Endothelial cell of umbilical vein (primary cell): ENCODE data around the gene IL3RA. TPM values are rescaled to one million over a fixed set of nuclear protein-coding genes. Genes with fewer than 3 reads are reported as not detected.

Experiments used
- BruUV-seq: library from RNA; stranded (reverse); fragments of 400-500 nt; replicated peaks from 2 replicates; lab custom pipeline; 2021; lab: Mats Ljungman, UMichigan
- CTCF ChIA-PET: fragments of 300-600, 350-600 bp; sonication (Branson Sonifier 250); formaldehyde crosslinking; loops from one replicate; lab custom pipeline; 2021; ENCODE audit warnings: antibody characterized with exemption, inconsistent platforms; lab: Charles Lee
- POLR2A ChIA-PET: fragments of 300-600, 350-600 bp; sonication (Branson Sonifier 250); formaldehyde crosslinking; loops from one replicate; lab custom pipeline; 2021; ENCODE audit warnings: antibody characterized with exemption, inconsistent platforms; lab: Charles Lee
- DNase-seq: peaks from one replicate; pipeline ENCODE4 v3.0.0-alpha.2; 2011; ENCODE audit warnings: low read depth, low spot score
- FAIRE-seq: peaks from 2 replicates; lab custom pipeline; 2011; peaks lifted over from hg19 to GRCh38; lab: Jason Lieb, UNC
- H2AFZ ChIP-seq: 2 replicates; pipeline ENCODE4 v1.6.0; 2012; ENCODE audit warnings: low read depth, low read length, control low read depth, inconsistent platforms
- H3K27ac ChIP-seq: 2 replicates; pipeline ENCODE4 v1.5.1; 2011; ENCODE audit warnings: low read depth, mild to moderate bottlenecking, control low read depth, low read length, moderate library complexity; ENCODE audit not compliant: insufficient read depth
- H3K27me3 ChIP-seq, 2 experiments: 2 replicates each; pipeline versions ENCODE4 v1.6.0 to v1.6.1; 2011; ENCODE audit warnings: low read length in 2 of 2, mixed read lengths in 1 of 2; ENCODE audit not compliant: control insufficient read depth in 2 of 2, insufficient read depth in 2 of 2
- H3K36me3 ChIP-seq, 2 experiments: 2 replicates in 1 of 2; 3 replicates in 1 of 2; pipeline ENCODE4 v1.5.1; 2011; ENCODE audit warnings: low read length in 2 of 2, mild to moderate bottlenecking in 1 of 2, moderate library complexity in 1 of 2; ENCODE audit not compliant: control insufficient read depth in 2 of 2, insufficient read depth in 2 of 2; ENCODE audit errors: extremely low read depth in 1 of 2
- H3K4me1 ChIP-seq: 3 replicates; pipeline ENCODE4 v1.5.1; 2011; ENCODE audit warnings: mild to moderate bottlenecking, low read length; ENCODE audit not compliant: control insufficient read depth, insufficient read depth; ENCODE audit errors: extremely low read depth
- H3K4me2 ChIP-seq: 2 replicates; pipeline ENCODE4 v1.6.1; 2011; ENCODE audit warnings: low read length, control low read depth, mixed read lengths; ENCODE audit not compliant: insufficient read depth
- H3K4me3 ChIP-seq, 3 experiments: fragments of 200-600 bp in 1 of 3; sonication (generic), shearing (Covaris generic) in 1 of 3; replicated peaks in 1 of 3; 2 replicates each; pipeline ENCODE4 v1.5.1; 2011 to 2016; ENCODE audit warnings: control low read depth in 3 of 3, low read length in 3 of 3, mild to moderate bottlenecking in 2 of 3, inconsistent platforms in 1 of 3, low read depth in 1 of 3, moderate library complexity in 1 of 3; ENCODE audit not compliant: insufficient read depth in 1 of 3
- H3K79me2 ChIP-seq: 2 replicates; pipeline ENCODE4 v1.6.0; 2012; ENCODE audit warnings: low read length, inconsistent platforms; ENCODE audit not compliant: control insufficient read depth, insufficient read depth
- H3K9ac ChIP-seq: replicated peaks from 2 replicates; pipeline ENCODE3; 2011; ENCODE audit warnings: low read length, control low read depth; ENCODE audit not compliant: insufficient read depth; ENCODE audit errors: extremely low read depth
- H3K9me1 ChIP-seq: replicated peaks from 3 replicates; pipeline ENCODE4 v1.6.0; 2011; ENCODE audit warnings: mild to moderate bottlenecking, low read length; ENCODE audit not compliant: control insufficient read depth, insufficient read depth; ENCODE audit errors: extremely low read depth
- H3K9me3 ChIP-seq: replicated peaks from 2 replicates; pipeline ENCODE4 v1.5.1; 2012; ENCODE audit warnings: low read length, inconsistent platforms; ENCODE audit not compliant: control insufficient read depth, insufficient read depth
- H4K20me1 ChIP-seq: replicated peaks from 2 replicates; pipeline ENCODE3; 2011; ENCODE audit warnings: mild to moderate bottlenecking, low read length; ENCODE audit not compliant: control insufficient read depth, insufficient read depth; ENCODE audit errors: extremely low read depth
- EZH2 ChIP-seq: IDR thresholded peaks from 2 replicates; pipeline ENCODE4 v1.6.1; 2012; ENCODE audit warnings: borderline replicate concordance, low read depth, mild to moderate bottlenecking, moderate library complexity, low read length, inconsistent platforms; ENCODE audit not compliant: severe bottlenecking
- FOS ChIP-seq: IDR thresholded peaks from 2 replicates; pipeline ENCODE4 v1.6.1; 2011; ENCODE audit warnings: mild to moderate bottlenecking, low read length, moderate library complexity, borderline replicate concordance; ENCODE audit not compliant: insufficient read depth
- GATA2 ChIP-seq: IDR thresholded peaks from 2 replicates; pipeline ENCODE4 v1.7.0; 2011; ENCODE audit warnings: low read depth, mild to moderate bottlenecking, moderate library complexity, mixed read lengths, low read length; ENCODE audit not compliant: insufficient read length, insufficient read depth
- JUN ChIP-seq: IDR thresholded peaks from 2 replicates; pipeline ENCODE4 v1.6.1; 2011; ENCODE audit warnings: borderline replicate concordance, low read depth; ENCODE audit not compliant: insufficient read length, insufficient read depth
- MYC ChIP-seq: IDR thresholded peaks from one replicate; pipeline ENCODE4 v1.6.1; 2011; ENCODE audit warnings: mild to moderate bottlenecking, low read depth, low read length
- POLR2A ChIP-seq: IDR thresholded peaks from 2 replicates; pipeline ENCODE4 v1.6.1; 2012; ENCODE audit warnings: low read depth, mild to moderate bottlenecking, control low read depth, low read length
- POLR2AphosphoS5 ChIP-seq: IDR thresholded peaks from 2 replicates; pipeline ENCODE4 v1.6.1; 2012; ENCODE audit warnings: low read depth, mild to moderate bottlenecking, control low read depth, low read length, moderate library complexity; ENCODE audit not compliant: insufficient read depth
- dilution Hi-C: fragments of 300-500 bp; cut with MboI; formaldehyde crosslinking; loops from one replicate; pipeline ENCODE4 v1.15.0; 2019; ENCODE audit warnings: low sequenced_read_pairs; ENCODE audit not compliant: extremely low pct_ligation_motif_present
- intact Hi-C: fragments of 100-400 bp; cut with micrococcal nuclease; formaldehyde crosslinking; loops from one replicate; pipeline ENCODE4 v1.10.0; 2022
- polyA plus RNA-seq, 4 experiments: library from polyadenylated mRNA; depleted of rRNA in 3 of 4; stranded (reverse) in 3 of 4; unstranded in 1 of 4; fragments of >200 nt; gene quantifications; 2 replicates each; pipeline versions ENCODE4 v1.2.1 to v1.2.3, GENCODE V29; 2011 to 2012; ENCODE audit warnings: missing spikeins in 1 of 4
- total RNA-seq: library from RNA; stranded (reverse); gene quantifications from 2 replicates; pipeline ENCODE4 v1.2.3, GENCODE V29; 2021
- TF ChIP-seq, protein P1 (sequence below), 2 donors: IDR thresholded peaks; 1 replicate in 1 of 2; 2 replicates in 1 of 2; pipeline ENCODE4 v1.5.1; 2011; ENCODE audit warnings: low read length in 2 of 2, mild to moderate bottlenecking in 2 of 2, moderate library complexity in 2 of 2, control low read depth in 1 of 2, inconsistent platforms in 1 of 2, low read depth in 1 of 2; ENCODE audit not compliant: insufficient read depth in 1 of 2; ENCODE audit errors: extremely low read depth in 1 of 2
- TF ChIP-seq, protein P2 (sequence below): IDR thresholded peaks from 2 replicates; pipeline ENCODE4 v1.6.1; 2011; ENCODE audit not compliant: insufficient read depth, insufficient read length

Gene IL3RA
- total and polyA plus RNA-seq, 2 donors (not counting 3 experiments of a cell fraction or from before 2014, with no cell fraction given), result 28.9 to 35.1 TPM

DNA sequence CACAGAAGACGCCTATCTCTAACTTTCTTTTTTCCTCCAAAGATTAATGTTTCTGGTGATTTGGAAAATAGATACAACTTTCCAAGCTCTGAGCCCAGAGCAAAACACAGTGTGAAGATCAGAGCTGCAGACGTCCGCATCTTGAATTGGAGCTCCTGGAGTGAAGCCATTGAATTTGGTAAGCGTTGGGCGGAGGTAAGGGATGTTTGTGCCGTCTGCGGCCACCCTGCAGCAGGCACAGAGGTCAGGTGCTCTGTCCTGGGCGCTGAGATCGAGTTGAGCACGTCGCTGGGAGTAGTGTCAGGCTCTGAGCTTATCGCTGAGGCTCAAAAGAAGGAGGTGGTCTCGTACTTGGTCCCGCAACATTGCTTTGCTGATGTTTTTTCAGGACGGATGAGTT is 36.1 kb upstream of the IL3RA start:
- Histone ChIP-seq H2AFZ (no peak overlapping the region), H3K9me3 (no peaks in the 10 kb centered on the region)

More for the DNA sequence above, 36.1 kb upstream of the IL3RA start:
- DNase-seq (no peak), FAIRE-seq (no peak)
- dilution Hi-C loops, result no loop called here
- H3K9me1 ChIP-seq, result no peaks in the 10 kb centered on the region
- BruUV-seq, result no TSS peak
- no peak overlapping the region for H3K9ac ChIP-seq
- intact Hi-C loops, result no loop called here
- no peaks in the 10 kb centered on the region for H3K4me1 ChIP-seq
- POLR2A ChIA-PET, result no interaction called here
- no peaks in the 10 kb centered on the region for H4K20me1 ChIP-seq
- CTCF ChIA-PET, result no interaction called here
- no peaks in the 10 kb centered on the region for H3K79me2 ChIP-seq
- no peak overlapping the region for H3K27ac ChIP-seq
- no peaks in the 10 kb centered on the region for H3K36me3 ChIP-seq
- H3K4me3 ChIP-seq, result no peak overlapping the region
- no peaks in the 10 kb centered on the region for H3K27me3 ChIP-seq
- TF ChIP-seq POLR2A (no peak), JUN (no peak), GATA2 (no peak), MYC (no peak), EZH2 (no peak), FOS (no peak), POLR2AphosphoS5 (no peak)
- TF ChIP-seq, protein P1, sequence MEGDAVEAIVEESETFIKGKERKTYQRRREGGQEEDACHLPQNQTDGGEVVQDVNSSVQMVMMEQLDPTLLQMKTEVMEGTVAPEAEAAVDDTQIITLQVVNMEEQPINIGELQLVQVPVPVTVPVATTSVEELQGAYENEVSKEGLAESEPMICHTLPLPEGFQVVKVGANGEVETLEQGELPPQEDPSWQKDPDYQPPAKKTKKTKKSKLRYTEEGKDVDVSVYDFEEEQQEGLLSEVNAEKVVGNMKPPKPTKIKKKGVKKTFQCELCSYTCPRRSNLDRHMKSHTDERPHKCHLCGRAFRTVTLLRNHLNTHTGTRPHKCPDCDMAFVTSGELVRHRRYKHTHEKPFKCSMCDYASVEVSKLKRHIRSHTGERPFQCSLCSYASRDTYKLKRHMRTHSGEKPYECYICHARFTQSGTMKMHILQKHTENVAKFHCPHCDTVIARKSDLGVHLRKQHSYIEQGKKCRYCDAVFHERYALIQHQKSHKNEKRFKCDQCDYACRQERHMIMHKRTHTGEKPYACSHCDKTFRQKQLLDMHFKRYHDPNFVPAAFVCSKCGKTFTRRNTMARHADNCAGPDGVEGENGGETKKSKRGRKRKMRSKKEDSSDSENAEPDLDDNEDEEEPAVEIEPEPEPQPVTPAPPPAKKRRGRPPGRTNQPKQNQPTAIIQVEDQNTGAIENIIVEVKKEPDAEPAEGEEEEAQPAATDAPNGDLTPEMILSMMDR (IDR thresholded peaks at IDR 0.05; ENCODE audit: extremely low read depth in 1 of 2, insufficient read depth in 1 of 2, low read depth in 1 of 2, low read length in 2 of 2), result no peak
- TF ChIP-seq, protein P2, sequence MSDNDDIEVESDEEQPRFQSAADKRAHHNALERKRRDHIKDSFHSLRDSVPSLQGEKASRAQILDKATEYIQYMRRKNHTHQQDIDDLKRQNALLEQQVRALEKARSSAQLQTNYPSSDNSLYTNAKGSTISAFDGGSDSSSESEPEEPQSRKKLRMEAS, result no peak
- H3K4me2 ChIP-seq, result no peak overlapping the region
